ENCODE data around the gene MGME1.
"Not testable (repeated sequence)": the region's sequence is repeated elsewhere in the genome, so short reads cannot be mapped to it uniquely, and the experiment has no call there.

The MGME1 gene

DNA sequence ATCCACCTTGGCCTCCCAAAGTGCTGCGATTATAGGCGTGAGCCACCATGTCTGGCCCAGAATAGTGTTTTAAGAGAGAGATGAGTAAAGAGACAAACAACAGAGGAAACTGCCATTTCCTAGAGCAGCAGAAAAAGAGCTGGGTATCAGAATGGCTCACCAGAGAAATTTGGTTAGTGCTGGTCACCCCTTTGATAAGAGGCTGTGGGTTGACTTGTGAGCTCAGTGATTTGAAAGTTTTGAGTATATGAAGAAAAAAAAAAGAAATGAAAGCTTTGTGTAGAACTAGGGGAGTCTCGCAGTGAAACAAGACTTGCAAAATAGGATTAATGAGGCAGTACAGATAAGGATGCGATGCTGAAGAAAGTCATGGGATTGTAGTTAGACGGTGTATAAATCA lies 29.6 kb downstream of the MGME1 start:
- no peak for DNase-seq

DNA sequence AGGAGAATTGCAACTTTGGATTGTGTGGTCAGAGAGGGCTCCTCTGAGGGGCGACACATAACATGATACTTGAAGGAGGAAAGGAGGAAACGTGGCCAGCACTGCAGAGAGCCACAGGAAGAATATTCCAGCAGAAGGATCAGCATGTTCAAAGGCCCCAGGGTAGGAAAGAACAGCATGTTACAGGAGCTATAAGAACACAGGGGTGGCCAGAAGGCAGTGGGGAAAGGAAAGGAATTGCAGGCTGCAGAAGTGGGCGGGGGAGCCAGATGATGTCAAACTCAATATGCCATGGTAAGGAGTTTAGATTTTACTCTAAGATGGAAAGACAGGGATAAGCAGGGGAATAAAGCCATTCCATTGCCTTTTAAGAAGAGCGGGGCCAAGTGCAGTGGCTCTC lies 30.7 kb downstream of the MGME1 start:
- DNase-seq = no peak

DNA sequence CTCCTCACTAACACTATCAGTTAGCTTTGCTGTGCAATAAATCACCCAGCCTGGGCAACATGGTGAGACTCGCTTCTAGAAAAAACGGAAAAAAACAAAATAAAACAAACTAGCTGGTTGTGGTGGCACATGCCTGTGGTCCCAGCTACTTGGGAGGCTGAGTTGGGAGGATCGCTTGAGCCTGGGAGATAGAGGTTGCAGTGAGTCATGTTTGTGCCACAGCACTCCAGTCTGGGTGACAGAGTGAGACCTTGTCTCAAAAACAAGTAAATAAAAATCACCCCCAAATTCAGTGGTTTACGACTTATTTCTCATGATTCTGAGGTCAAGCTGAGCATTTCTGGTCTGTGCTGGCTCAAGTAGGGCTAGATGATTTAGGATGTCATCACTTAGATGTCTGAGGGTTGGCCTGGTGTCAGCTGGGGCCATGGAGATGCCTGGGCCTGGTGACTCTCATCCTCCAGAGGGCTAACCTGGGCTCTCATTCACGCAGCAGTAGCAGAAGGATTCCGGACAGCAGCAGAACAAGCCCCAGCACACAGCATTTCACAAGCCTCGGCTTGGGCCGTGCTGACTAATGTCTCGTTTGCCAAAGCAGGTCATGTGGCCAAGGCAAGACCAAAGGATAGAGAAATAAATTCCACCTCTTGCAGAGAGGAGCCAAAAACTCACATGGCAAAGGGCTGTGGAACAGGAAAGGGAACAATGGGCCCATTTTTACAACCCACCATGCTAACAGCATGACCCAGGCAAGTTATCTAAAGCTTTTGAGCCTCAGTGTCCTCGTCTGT lies 32.5 kb downstream of the MGME1 start:
- DNase-seq = no peak

DNA sequence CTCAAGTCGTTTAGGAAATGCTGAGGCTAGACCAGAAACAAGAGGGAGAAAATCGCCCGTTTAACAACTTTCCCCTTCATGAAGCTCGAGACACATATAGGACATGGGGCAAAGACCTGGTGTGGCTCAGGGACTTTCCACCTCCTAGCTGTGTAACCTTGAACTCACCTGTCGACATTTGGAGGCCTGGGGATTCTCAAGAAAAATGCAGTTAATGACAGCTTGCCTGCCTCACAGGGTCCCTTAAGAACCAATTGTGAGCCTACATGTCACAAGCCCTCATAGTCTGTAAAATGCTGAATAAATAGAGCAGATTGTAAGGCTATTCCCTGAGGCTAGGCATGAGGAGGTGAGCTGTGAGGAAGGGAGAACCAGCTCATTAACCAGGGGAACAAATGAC lies 35.1 kb downstream of the MGME1 start:
- no peak for DNase-seq

DNA sequence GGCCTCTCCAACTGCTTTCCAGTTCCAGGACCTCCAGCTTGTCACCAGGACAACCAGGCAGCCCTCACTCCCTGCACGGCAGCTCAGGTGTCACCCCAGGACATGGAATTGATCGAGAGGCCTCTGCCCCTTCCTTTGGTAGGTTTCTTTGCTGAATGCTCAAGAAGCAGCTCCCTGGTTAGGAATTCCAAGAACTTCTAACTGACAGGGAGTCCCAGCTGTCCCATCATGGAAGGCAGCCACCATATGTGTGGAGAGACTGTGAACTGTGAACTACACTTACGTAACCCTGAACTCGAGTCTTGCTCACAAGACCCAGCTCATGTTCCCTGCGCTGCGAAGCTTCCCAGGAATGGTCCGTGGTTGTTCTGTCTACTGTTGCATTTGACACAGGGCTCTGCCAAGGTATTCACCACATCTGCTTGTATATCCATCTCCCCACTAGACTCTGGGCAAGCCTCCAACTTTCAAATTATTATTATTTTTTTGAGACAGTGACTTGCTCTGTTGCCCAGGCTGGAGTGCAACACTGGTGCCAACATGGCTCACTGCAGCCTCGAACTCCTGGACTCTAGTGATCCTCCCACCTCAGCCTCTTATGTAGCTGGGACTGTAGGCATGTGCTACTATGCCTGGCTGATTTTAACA lies 35.7 kb downstream of the MGME1 start:
- no peak for DNase-seq

DNA sequence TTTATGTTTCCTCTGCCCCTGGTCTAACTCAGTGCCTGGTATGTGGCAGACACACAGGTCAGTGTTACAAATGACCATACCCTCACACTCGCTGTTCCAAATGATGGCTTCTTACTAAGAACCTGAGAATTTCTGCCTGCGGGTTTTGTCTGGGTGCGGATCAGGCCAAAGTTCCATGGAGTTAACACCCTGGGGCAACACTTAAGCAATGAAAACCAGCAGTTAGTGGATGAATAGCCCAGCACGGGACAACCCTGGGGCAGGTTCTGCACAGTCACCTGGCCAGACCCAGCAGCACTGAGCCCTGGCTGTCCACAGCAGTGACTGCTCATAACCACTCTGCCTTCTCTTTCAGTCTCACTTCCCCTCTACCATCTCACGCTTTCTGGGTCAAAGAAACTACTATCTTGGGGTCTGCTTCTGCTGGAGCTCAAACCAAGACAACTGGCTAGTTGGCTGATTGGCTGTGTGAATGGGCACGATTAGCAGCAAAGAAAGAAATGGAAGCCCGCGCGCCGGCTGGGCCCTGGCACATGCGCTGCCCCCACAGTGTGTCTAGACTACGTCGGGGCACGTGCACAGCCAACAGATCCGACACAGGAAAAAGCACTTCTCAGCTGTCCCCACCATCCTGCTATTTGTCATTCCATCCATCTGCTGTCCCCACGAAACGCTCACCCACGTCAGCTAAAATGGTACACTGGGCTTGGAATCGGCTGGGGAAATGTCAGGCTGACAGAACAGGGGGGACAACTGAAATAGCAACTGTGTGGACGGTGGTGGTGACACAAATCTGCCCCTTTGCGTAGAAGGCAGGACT lies 36.6 kb downstream of the MGME1 start:
- no peak for DNase-seq

DNA sequence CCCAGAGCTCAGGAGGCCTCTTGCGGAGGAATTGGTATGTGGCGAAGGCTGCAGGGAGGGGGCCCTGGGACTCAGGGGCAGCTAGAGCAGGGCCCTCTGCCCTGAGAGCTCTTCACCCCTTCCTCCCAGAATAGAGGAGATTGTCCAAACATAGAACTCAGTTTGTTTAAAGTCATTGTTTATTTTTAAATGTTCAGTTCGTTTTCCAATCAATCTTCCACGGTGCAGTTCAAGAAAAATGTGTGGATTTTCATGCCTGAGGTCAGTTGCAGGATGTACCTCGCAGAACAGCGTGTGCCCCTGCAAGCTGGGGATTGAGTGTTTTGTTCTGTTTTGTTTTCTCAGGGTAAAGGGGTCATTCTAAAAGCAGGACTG lies 37.2 kb downstream of the MGME1 start:
- no peak for DNase-seq

DNA sequence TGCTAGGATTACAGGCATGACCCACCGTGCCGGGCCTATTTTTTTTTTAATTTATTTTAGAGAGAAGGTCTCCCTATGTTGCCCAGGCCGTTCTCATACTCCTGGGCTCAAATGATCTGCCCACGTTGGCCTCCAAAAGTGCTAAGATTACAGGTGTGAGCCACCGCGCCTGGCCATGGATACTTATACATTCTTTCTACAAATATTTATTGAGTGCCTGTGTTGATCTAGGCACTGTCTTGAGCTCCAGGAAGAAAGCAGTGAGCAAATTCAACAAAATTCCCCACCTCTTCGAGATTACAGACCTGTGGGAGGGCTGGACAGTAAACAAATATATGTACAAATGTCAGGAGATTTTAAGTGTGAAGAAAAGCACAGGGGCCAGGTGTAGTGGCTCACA lies 37.9 kb downstream of the MGME1 start:
- no peak for DNase-seq

DNA sequence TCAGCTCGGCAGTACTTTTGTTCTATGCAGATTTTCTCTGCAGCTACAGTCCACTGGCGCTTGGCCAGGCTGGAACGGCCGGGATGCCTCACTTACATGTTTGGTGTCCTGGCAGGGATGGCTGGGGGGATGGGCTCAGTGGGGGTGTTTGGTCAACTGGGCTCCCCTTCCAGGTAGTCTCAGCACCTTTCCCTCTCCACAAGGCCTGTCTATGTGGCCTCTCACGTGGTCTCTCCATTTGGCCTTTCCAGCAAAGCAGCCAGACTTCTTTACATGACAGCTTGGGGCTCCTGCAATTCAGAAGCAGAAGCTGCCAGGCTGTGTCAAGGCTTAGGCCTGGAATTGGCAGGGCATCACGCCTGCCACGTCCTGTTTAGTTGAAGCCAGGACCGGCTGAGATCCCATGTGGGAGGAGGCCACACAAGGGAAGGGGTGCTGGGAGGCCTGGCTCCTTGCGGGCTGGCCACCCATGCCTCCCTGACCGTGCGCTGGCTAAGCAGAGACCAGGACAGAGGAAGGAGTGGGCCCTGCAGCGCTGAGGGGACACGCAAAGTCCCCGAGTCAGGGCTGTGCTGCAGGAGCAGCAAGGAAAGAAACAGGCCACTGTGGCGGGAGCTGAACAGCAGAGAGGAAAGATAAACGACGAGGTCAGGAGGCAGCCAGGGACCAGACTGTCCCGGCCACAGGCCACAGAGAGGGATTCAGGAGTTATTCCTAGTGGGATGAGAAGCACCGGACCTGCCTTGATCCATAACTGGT lies 38.9 kb downstream of the MGME1 start:
- DNase-seq = no peak

DNA sequence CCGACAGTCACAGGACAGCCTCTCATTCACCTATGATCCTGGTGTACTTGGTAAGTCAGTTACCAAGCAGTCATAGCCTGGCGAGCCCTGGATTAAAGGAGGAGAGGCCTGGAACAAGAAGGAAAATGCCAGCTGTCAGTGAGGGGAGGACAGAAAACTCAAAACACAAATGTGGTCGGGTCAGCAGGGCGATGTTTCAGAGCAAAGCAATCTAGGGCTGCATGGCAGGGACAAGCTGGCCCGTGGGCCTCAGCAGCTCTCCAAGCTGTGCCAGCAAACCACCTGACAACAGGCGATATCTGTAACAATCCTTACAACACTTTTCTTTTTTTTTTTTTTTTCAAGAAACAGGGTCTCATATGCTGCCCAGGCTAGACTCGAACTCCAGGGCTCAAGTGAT lies 40.3 kb downstream of the MGME1 start:
- no peak for DNase-seq

DNA sequence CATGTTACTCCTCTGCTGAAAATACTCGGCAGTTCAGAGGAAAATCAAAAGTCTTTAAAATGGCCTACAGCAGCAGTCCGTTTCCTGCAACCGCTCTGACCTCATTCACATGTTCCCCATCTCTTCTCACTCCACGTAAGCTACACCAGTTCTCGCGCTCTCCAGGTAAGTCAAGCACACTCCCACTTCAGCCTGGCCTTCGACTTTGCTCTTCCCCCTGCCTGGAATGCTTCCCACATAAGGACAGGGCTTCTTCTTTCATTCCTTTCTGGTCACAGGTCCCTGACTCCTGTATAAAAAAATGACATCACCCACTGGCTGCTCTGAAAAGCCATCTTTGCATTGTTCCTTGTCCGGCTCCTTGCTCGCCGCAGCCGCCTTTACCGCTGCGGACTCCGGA lies 42.7 kb downstream of the MGME1 start:
- DNase-seq = no peak

DNA sequence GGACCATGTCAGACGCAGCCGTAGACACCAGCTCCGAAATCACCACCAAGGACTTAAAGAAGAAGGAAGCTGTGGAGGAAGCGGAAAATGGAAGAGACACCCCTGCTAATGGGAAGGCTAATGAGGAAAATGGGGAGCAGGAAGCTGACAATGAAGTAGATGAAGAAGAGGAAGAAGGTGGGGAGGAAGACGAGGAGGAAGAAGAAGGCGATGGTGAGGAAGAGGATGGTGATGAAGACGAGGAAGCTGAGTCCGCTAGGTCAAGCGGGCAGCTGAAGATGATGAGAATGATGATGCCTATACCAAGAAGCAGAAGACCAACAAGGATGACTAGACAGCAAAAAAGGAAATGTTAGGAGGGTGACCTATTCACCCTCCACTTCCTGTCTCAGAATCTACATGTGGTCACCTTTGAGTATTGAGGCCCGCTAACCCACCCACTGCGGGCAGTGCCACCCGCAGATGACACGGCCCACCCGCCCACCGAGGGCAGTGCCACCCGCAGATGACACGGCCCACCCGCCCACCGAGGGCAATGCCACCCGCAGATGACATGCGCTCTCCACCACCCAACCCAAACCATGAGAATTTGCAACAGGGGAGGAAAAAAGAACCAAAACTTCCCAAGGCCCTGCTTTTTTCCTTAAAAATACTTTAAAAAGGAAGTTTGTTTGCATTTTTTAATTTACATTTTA lies 43.3 kb downstream of the MGME1 start:
- no peak for DNase-seq

DNA sequence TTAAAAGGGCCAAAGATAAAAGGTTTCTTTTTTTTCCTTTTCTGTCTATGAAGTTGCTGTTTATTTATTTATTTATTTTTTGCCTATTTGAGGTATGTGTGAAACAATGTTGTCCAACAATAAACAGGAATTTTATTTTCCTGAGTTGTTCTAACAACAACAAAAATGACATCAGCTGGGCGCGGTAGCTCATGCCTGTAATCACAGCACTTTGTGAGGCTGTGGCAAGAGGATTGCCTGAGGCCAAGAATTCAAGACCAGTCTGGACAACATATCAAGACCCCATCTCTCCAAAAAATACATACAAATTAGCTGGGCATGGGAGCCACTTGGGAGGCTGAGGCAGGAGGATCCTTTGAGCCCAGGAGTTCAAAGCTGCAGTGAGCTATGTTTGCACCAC lies 44.1 kb downstream of the MGME1 start:
- no peak for DNase-seq

DNA sequence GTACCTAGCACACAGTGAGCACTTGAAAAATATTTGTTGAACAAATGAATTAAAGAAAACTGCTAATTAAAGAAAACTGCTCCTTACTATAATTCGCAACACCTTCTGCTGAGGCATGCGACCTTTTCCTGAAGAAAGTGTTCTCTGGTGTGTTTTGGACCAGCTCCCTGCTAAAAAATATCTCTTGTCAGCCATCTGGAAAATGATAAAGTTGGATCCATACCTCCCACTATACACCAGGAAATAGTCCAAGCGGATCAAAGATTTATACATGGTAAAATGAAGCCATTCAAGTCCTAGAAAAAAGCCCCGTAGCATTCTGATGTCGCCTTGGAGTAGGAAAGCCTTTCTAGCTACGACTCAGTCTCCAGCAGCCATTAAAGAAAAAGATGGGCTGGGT lies 45.6 kb downstream of the MGME1 start:
- no peak for DNase-seq

DNA sequence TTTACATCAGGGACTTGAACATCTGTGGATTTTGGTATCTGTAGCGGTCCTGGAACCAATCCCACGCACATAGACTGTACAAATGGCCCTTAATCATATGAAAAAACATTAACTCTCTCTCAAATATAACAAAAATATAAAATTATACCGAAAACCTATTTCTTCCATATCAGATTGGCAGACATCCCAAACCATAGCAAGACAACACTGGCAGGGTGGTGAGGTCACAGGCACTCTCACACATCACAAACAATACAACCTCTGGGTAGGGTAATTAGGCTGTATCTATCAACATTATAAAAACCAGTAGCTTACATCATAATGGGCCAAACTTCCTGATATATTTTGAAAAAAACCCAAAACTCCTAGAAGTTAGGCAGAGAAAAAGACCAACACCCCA lies 48.0 kb downstream of the MGME1 start:
- DNase-seq = no peak

DNA sequence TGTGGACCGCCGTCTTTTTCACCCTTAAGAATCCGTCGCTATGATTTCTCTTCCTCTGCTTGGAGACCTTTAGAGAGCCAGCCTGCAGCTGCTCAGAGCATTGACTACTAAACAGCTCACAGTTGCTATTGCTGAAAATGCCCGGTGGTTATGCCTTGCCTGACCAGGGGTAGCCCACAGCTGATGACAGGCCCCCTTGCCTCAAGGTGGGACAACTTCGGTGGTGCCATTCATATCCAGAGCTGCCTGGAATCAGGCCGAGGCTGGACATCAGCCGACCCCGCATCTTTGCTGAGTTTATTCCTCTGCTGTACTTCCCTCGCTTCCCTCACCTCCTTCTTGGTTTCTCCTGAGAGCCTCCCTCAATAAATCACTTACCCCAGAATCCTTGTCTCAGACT lies 49.3 kb downstream of the MGME1 start:
- DNase-seq = no peak

DNA sequence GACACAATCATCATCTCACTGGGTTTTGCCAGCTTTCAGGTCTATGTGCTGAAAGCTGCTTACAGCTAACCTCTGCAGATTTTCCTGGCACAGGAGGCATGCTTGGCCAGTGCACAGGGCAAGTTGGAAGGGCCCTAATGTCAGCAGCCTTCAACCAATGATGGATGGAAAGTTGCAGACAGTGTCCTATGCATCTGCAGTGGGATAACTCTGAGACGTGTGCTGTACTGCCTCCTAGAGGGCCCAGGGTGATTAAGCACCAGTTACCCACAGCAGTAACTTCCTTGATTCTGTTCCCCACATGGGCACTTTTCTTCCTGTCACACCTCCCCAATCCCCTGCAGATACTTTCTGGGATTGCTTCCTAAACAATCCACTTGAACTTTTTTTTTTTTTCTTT lies 50.2 kb downstream of the MGME1 start:
- no peak for DNase-seq

DNA sequence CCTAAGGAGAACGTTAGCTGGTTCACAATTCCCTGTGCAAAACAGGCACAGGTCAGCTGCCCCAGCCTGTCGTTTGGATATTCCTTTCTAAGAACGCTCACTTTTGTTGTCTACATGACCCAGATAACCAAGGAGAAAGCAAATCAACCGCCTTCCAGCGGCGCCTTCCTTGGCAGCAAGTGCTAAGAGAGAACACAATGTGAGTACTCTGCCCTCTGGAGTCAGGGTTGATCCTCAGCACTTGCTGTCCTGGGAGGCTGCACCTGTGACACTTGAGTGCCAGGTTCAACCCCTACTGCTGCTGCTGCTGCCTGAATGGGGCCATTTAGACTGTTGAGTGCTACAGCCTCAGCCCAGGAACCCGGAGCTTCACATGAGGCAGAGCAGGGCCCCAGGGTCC lies 52.1 kb downstream of the MGME1 start:
- DNase-seq = no peak

DNA sequence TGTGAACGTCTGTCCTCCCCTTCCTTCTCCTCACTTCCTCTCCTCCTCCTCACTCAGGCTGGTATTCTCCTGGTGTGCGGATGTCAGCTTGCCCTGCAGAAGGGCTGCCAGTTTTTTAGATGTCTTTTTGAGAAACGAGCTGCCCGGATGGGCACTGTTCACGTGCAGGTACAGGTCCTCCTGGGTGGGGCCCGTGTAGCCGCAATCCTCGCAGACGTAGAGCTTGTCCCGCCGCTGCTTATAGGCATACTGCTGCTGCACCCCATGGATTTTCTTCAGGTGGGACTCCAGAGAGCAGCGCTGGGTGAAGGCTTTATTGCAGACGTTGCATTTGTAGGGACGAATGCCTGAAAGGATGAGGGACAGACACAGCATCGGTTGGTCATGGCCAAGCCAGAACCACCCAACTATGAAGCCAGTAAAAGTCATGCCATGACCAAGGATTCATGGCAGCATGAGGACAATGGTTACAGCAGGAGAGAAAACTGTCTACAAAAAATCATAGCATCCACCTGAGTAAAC lies 55.8 kb downstream of the MGME1 start:
- DNase-seq = no peak

DNA sequence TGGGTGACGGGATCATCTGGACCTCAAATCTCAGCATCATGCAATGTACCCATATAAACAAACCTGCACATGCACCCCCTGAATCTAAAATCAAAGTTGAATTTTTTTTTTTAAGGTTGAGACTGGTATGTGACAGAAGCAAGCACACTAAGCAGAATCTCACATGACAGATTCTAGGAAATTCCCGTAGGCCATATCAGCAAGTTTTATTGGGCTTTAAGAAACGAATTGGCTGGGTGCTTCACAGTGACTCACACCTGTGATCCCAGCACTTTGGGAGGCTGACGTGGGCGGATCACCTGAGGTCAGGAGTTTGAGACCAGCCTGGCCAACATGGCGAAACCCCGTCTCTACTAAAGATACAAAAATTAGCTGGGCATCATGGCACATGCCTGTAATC lies 58.2 kb downstream of the MGME1 start:
- DNase-seq = not testable (repeated sequence)

DNA sequence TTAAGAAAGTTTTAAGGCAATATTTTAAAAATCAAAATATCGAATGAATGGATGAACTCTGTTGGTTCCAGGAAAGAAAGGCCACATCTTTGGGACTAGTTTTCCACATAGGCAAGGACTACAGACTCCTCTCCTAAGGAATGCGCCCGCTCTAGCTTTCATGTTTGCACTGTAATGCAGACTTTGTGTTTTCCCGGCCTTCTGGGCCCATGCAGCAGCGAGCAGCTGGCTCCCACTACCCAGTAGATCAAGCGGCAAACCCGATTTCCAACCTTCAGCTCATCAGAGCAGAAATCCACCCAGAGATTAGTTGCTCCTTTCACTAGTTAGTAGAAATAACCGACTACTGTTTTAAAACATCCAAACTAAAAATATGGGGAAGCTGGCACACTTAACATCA lies 61.2 kb downstream of the MGME1 start:
- DNase-seq = no peak

DNA sequence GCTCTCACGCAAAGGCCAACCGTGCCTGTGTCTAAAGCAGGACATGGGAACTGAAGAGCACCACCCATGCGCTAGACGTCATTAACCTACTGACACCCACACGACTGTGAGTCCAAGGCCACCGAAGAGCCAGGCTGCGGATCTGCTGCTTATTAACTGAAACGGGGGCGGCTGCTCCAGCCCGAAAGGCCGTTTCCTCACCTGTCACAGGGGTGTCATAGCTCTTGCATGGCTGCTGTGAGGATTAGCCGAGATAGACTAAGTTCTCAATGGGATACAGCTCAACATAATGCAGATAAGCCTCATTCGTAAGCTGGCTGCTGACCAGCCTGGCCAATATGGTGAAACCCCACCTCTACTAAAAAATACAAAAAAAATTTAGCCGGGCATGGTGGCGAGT lies 62.2 kb downstream of the MGME1 start:
- no peak for DNase-seq

Data from NCI-H748 treated with DMSO at 0.1 percent for 48 hours (cell line).